Fibroblast of lung (primary cell): ENCODE data around the gene ADAMTS14.
"Not testable (repeated sequence)": the region's sequence is repeated elsewhere in the genome, so short reads cannot be mapped to it uniquely, and the experiment has no call there.

Experiments
- CTCF ChIP-seq, 2 donors: IDR thresholded peaks in 1 of 2; conservative IDR thresholded peaks in 1 of 2; 1 replicate in 1 of 2; 2 replicates in 1 of 2; pipeline ENCODE4 v1.5.1; 2011 to 2012; ENCODE audit warnings: low read length in 2 of 2, control low read depth in 1 of 2, inconsistent platforms in 1 of 2, low read depth in 1 of 2, mild to moderate bottlenecking in 1 of 2
- EZH2 ChIP-seq: IDR thresholded peaks from 2 replicates; pipeline ENCODE4 v1.5.1; 2012; ENCODE audit warnings: low read length, control low read depth, mild to moderate bottlenecking; ENCODE audit errors: missing control alignments

- not testable (repeated sequence) for TF ChIP-seq CTCF (conservative IDR thresholded peaks at IDR 0.05 in 1 of 2, IDR thresholded peaks at IDR 0.05 in 1 of 2; ENCODE audit: low read depth in 1 of 2, low read length in 2 of 2); EZH2
These were observed 37.8 kb upstream of the ADAMTS14 start for GRCh38 chr10:70634515-70634914.
